NCI-H128 (cell line): ENCODE results near the gene PPP6R2.
A peak's percentile ranks its signal among the peaks of the same experiment; 100 is the strongest.

Experiments
- DNase-seq: peaks from one replicate; lab custom pipeline; 2025; ENCODE audit not compliant: unreplicated experiment; lab: John Stamatoyannopoulos, UW

Gene PPP6R2

GRCh38 chr22:50305923-50306566 lies 37.1 kb upstream of the PPP6R2 start:
- DNase-seq = peak; percentile 59

GRCh38 chr22:50306753-50307749 lies 36.1 kb upstream of the PPP6R2 start, which contains the start of gene PLXNB2:
PLXNB2 (minus strand) TSS chr22:50307646; CDS start chr22:50290584, 17,062 bp downstream.
- peak; percentile 65 for DNase-seq

GRCh38 chr22:50307890-50308596 lies 35.1 kb upstream of the PPP6R2 start:
- DNase-seq = no peak

GRCh38 chr22:50308597-50308935 lies 34.6 kb upstream of the PPP6R2 start:
- no peak for DNase-seq

GRCh38 chr22:50308986-50309600 lies 34.0 kb upstream of the PPP6R2 start:
- DNase-seq = no peak

- no peak for DNase-seq
Observed at GRCh38 chr22:50309601-50309991, 33.5 kb upstream of the PPP6R2 start.

- no peak for DNase-seq
Observed at GRCh38 chr22:50310031-50310722, 33.0 kb upstream of the PPP6R2 start.

- no peak for DNase-seq
Observed at GRCh38 chr22:50310949-50311444, 32.1 kb upstream of the PPP6R2 start.

GRCh38 chr22:50311606-50312351 lies 31.3 kb upstream of the PPP6R2 start:
- no peak for DNase-seq

- DNase-seq = no peak
Observed at GRCh38 chr22:50312371-50312770, 30.8 kb upstream of the PPP6R2 start.

- no peak for DNase-seq
Observed at GRCh38 chr22:50313021-50313420, 30.1 kb upstream of the PPP6R2 start.

- no peak for DNase-seq
Observed at GRCh38 chr22:50313600-50313999, 29.5 kb upstream of the PPP6R2 start.

GRCh38 chr22:50314081-50314454 lies 29.1 kb upstream of the PPP6R2 start:
- DNase-seq = no peak

- DNase-seq = no peak
Observed at GRCh38 chr22:50314455-50315288, 28.5 kb upstream of the PPP6R2 start.

GRCh38 chr22:50315289-50316113 lies 27.6 kb upstream of the PPP6R2 start:
- DNase-seq = no peak

- no peak for DNase-seq
Observed at GRCh38 chr22:50316114-50317065, 26.7 kb upstream of the PPP6R2 start.

- no peak for DNase-seq
Observed at GRCh38 chr22:50317178-50317577, 25.9 kb upstream of the PPP6R2 start.
